ENCODE results near the gene MRGPRD.
"Not testable (repeated sequence)": the region's sequence is repeated elsewhere in the genome, so short reads cannot be mapped to it uniquely, and the experiment has no call there.

MRGPRD gene

GRCh38 chr11:69006816-69007215 lies 26.0 kb upstream of the MRGPRD start:
- DNase-seq (ENCODE audit: low spot score) (no peak), FAIRE-seq (no peak)

GRCh38 chr11:69005631-69006368 lies 25.0 kb upstream of the MRGPRD start:
- no peak for DNase-seq (ENCODE audit: low spot score)
- no peak for FAIRE-seq

GRCh38 chr11:69005183-69005630 lies 24.4 kb upstream of the MRGPRD start:
- DNase-seq (ENCODE audit: low spot score) (no peak), FAIRE-seq (no peak)

GRCh38 chr11:69004411-69005182 lies 23.8 kb upstream of the MRGPRD start:
- DNase-seq (ENCODE audit: low spot score) (no peak), FAIRE-seq (no peak)

- DNase-seq (ENCODE audit: low spot score) (no peak), FAIRE-seq (no peak)
Observed at GRCh38 chr11:69003866-69004367, 23.1 kb upstream of the MRGPRD start.

GRCh38 chr11:69003301-69003865 lies 22.6 kb upstream of the MRGPRD start:
- FAIRE-seq, result no peak
- DNase-seq (ENCODE audit: low spot score), result no peak

GRCh38 chr11:69002570-69003231 lies 21.9 kb upstream of the MRGPRD start:
- DNase-seq (ENCODE audit: low spot score) (no peak), FAIRE-seq (no peak)

GRCh38 chr11:69002110-69002569 lies 21.4 kb upstream of the MRGPRD start:
- FAIRE-seq, result no peak
- DNase-seq (ENCODE audit: low spot score), result no peak

GRCh38 chr11:69001243-69002081 lies 20.7 kb upstream of the MRGPRD start:
- no peak for FAIRE-seq
- DNase-seq (ENCODE audit: low spot score), result no peak

GRCh38 chr11:69000831-69001242 lies 20.1 kb upstream of the MRGPRD start:
- peak; percentile 86 for DNase-seq (ENCODE audit: low spot score)
- no peak for FAIRE-seq

- no peak for DNase-seq (ENCODE audit: low spot score)
- no peak for FAIRE-seq
Observed at GRCh38 chr11:69000391-69000790, 19.6 kb upstream of the MRGPRD start.

GRCh38 chr11:68999748-69000355 lies 19.1 kb upstream of the MRGPRD start:
- DNase-seq (ENCODE audit: low spot score); FAIRE-seq: not testable (repeated sequence)

- FAIRE-seq (no peak), DNase-seq (ENCODE audit: low spot score) (no peak)
Observed at GRCh38 chr11:68999093-68999747, 18.4 kb upstream of the MRGPRD start.

- DNase-seq (ENCODE audit: low spot score), result no peak
- FAIRE-seq, result no peak
Observed at GRCh38 chr11:68998390-68998911, 17.7 kb upstream of the MRGPRD start.

- DNase-seq (ENCODE audit: low spot score) (no peak), FAIRE-seq (no peak)
Observed at GRCh38 chr11:68997995-68998348, 17.2 kb upstream of the MRGPRD start.

GRCh38 chr11:68997124-68997994 lies 16.6 kb upstream of the MRGPRD start:
- DNase-seq (ENCODE audit: low spot score), result no peak
- FAIRE-seq, result no peak

- FAIRE-seq (no peak), DNase-seq (ENCODE audit: low spot score) (no peak)
Observed at GRCh38 chr11:68996376-68997123, 15.8 kb upstream of the MRGPRD start.

- DNase-seq (ENCODE audit: low spot score) (no peak), FAIRE-seq (no peak)
Observed at GRCh38 chr11:68994894-68995285, 14.1 kb upstream of the MRGPRD start.
